ENCODE measurements around the gene ITSN2.
A peak's percentile ranks its signal among the peaks of the same experiment; 100 is the strongest.

ITSN2 gene

DNA sequence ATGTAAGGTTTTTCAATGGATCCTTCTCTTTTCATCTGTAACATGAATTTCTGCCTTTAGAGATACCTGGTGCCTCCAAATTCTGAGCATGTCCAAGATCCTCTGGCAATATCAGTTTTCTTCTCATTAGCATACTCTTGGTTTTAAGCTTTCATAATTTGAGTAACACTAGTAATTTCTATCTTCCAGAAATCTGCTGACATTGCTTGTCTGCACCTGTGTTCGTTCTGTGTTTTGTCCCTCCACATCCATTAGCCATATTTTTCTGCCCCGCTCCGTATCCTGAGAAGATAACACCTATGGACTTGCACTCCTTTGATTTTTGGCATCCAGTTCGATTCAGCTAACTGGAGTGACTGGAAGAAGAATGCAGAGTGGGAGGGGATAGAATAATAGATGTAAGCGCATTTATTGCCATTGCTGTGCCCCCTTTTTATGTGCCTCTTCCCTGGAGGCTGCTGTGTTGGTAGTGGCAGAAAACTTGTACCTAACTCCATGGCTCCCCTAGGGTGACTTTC lies 32.3 kb upstream of the ITSN2 start:
- FAIRE-seq (no peak), DNase-seq (ENCODE audit: insufficient read length) (no peak)
- no peak for TF ChIP-seq POLR2AphosphoS5 (IDR thresholded peaks at IDR 0.05; ENCODE audit: low read depth, low read length)
- TF ChIP-seq TAF1 (IDR thresholded peaks at IDR 0.05; ENCODE audit: borderline replicate concordance, low read depth, low read length), result no peak
- no peak for TF ChIP-seq POLR2A (IDR thresholded peaks at IDR 0.05; ENCODE audit: low read depth, low read length)

DNA sequence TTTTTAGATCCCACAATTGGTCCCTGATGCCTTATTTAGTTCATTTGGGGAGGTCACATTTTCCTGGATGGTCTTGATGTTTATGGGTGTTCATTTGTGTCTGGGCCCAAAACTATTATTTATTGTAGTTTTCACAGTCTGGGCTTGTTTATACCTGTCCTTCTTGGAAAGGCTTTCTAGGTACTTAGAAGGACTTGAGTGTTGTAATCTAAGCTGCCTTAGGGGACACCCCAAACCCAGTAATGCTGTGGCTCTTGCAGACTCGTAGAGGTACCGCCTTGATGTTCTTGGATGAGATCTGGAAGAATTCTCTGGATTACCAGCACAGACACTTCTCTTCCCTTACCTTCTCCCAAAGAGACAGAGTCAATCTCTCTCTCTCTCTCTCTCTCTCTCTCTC lies 25.0 kb upstream of the ITSN2 start:
- no peak for FAIRE-seq
- DNase-seq (ENCODE audit: insufficient read length), result no peak
- TF ChIP-seq TAF1 (IDR thresholded peaks at IDR 0.05; ENCODE audit: borderline replicate concordance, low read depth, low read length), result no peak
- no peak for TF ChIP-seq POLR2A (IDR thresholded peaks at IDR 0.05; ENCODE audit: low read depth, low read length)
- TF ChIP-seq POLR2AphosphoS5 (IDR thresholded peaks at IDR 0.05; ENCODE audit: low read depth, low read length), result no peak

DNA sequence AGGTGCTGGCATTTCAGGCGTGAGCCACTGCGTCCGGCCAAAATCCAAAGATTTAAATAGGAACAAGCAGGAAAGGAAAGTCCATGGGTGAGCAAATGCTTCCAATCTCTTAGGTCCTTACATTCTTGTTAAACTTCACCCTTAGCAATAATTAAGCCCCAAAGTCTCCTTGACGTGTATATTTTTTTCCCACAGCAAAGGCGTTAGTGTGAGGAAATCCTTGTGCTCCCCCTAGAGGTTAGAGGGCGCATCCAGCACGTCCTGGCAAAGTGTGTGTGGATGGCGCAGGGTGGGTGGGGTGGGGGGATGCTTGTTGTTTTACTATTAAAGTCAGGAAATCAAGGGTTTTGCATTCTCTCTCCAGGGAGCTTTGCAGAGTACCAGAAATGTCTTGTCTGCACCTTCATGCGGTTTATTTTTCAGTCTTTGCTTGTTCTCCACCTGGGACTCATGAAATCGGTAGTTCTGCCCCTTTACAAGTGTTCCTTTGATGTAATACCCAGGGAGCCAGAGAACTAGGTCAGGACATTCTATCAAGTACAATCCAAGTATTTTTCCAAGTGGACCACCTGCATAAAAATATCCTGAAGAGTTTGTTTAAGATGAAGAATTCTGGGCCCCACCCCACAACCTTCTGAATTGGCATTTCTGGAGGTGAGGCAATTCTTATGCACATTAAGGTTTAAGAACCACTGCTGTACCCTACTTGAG lies 22.2 kb upstream of the ITSN2 start:
- no peak for TF ChIP-seq POLR2A (IDR thresholded peaks at IDR 0.05; ENCODE audit: low read depth, low read length)
- no peak for TF ChIP-seq TAF1 (IDR thresholded peaks at IDR 0.05; ENCODE audit: borderline replicate concordance, low read depth, low read length)
- TF ChIP-seq POLR2AphosphoS5 (IDR thresholded peaks at IDR 0.05; ENCODE audit: low read depth, low read length), result no peak
- FAIRE-seq (peak; percentile 87), DNase-seq (ENCODE audit: insufficient read length) (peak; percentile 51)

DNA sequence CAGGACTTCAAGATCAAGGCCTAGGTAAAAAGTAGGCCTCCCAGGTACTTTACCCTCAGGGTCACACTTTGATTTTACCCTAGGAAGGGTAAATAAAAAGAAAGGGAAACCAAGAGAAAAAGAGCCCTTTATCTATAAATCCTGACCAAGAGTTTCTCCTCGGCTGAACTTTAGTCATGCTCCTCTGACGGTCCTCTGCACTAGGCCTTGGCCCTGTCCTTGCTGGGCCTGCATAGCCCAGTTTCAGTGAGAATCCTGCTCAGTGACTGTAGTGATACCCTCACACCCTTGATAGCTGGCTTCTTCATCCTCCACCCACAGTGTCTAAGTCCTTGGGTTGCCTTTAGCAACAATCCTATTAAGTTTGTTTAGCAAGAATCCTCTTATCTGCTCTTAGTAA lies 20.5 kb upstream of the ITSN2 start:
- DNase-seq (ENCODE audit: insufficient read length) (no peak), FAIRE-seq (no peak)
- no peak for TF ChIP-seq POLR2AphosphoS5 (IDR thresholded peaks at IDR 0.05; ENCODE audit: low read depth, low read length)
- TF ChIP-seq POLR2A (IDR thresholded peaks at IDR 0.05; ENCODE audit: low read depth, low read length), result no peak
- no peak for TF ChIP-seq TAF1 (IDR thresholded peaks at IDR 0.05; ENCODE audit: borderline replicate concordance, low read depth, low read length)

DNA sequence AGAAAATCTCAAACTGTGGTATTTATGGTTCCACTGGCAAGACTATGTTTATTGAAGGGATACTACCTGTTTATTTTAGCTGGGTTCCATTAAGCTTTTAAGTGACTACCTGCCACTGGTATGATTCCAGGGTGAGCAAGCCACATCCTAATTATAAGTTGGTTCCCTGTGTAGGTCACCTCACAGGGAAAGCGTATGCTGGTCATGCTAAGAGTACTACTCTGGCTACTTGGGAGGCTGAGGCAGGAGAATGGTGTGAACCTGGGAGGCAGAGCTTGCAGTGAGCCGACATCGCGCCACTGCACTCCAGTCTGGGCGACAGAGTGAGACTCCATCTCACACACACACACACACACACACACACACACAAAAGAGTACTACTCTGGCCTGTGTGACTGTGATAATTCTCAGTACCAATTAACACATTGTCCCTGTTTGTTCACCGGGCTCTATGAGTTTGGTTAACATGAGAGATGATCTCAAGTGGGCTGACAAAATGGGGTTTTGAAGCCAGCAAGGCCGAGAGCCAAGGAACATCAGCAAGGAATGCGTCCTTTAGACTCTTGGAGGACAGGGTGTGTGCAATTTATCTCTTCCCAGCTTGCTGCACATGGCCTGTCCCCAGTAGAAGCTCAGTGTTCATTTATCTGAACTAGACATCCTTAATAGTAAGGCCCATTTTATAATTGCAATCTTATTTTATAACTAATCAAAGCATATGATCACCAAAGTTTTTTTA lies 15.2 kb upstream of the ITSN2 start:
- DNase-seq (ENCODE audit: insufficient read length) (no peak), FAIRE-seq (no peak)
- TF ChIP-seq POLR2AphosphoS5 (IDR thresholded peaks at IDR 0.05; ENCODE audit: low read depth, low read length), result no peak

DNA sequence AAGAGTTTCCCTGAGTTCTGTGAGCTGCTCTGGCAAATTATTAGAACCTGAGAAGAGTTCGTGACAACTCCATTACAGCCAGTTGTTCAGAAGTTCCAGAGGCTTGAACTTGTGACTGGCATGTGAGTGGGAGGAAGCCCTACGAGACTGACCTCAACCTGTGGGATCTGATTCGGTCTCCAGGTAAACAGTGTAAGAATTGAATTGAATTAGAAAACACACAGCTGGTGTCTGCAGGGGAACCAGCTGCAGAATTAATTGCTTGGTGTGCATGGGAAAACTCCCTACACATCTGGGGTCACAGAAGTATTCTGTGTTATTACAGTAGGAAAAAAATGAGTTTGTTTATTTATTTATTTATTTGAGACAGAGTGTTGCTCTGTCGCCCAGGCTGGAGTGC lies 14.0 kb upstream of the ITSN2 start:
- no peak for TF ChIP-seq POLR2A (IDR thresholded peaks at IDR 0.05; ENCODE audit: low read depth, low read length)
- no peak for TF ChIP-seq POLR2AphosphoS5 (IDR thresholded peaks at IDR 0.05; ENCODE audit: low read depth, low read length)
- TF ChIP-seq TAF1 (IDR thresholded peaks at IDR 0.05; ENCODE audit: borderline replicate concordance, low read depth, low read length), result no peak
- no peak for DNase-seq (ENCODE audit: insufficient read length)
- FAIRE-seq, result no peak

DNA sequence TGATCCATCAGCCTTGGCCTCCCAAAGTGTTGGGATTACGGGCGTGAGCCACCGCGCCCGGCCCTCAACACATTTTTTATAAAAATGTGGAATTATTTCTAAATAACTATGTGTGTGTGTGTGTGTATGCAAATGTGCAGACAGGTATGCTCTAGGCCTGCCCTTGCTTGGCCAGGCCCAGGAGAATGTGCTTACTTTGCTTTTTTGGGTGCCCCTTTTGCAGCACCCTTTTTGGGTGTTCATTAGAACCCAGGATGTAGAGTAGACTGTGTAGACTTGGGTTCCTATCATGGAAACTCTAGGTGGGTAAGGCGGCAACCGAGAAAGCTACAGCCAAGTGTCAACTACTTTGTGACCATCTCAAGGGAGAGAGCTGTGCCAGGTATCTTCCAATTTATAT lies 11.7 kb upstream of the ITSN2 start:
- FAIRE-seq, result no peak
- no peak for TF ChIP-seq POLR2A (IDR thresholded peaks at IDR 0.05; ENCODE audit: low read depth, low read length)
- no peak for TF ChIP-seq TAF1 (IDR thresholded peaks at IDR 0.05; ENCODE audit: borderline replicate concordance, low read depth, low read length)
- no peak for TF ChIP-seq POLR2AphosphoS5 (IDR thresholded peaks at IDR 0.05; ENCODE audit: low read depth, low read length)

DNA sequence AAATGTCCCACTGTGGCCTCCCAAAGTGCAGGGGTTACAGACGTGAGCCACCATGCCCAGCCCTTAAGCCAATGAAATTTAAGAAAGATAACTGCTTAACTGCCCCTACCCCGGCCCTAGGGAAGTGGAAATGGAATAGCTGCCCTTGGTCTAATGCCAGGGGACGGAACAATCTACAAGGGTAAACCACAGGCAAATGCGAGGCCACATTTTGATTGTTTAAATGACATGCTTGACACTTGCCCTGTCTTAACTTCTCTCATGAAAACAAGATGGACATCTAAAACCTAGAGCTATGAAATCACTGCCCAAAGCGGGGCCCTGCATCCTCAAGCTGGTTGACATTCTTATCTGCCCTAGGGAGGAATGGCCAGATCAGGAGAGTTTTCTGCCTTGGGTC lies 5.5 kb upstream of the ITSN2 start:
- no peak for TF ChIP-seq TAF1 (IDR thresholded peaks at IDR 0.05; ENCODE audit: borderline replicate concordance, low read depth, low read length)
- TF ChIP-seq POLR2A (IDR thresholded peaks at IDR 0.05; ENCODE audit: low read depth, low read length), result no peak
- no peak for TF ChIP-seq POLR2AphosphoS5 (IDR thresholded peaks at IDR 0.05; ENCODE audit: low read depth, low read length)
- DNase-seq (ENCODE audit: insufficient read length) (no peak), FAIRE-seq (peak; percentile 38)

More for the DNA sequence above, 11.7 kb upstream of the ITSN2 start:
- no peak for DNase-seq (ENCODE audit: insufficient read length)

DNA sequence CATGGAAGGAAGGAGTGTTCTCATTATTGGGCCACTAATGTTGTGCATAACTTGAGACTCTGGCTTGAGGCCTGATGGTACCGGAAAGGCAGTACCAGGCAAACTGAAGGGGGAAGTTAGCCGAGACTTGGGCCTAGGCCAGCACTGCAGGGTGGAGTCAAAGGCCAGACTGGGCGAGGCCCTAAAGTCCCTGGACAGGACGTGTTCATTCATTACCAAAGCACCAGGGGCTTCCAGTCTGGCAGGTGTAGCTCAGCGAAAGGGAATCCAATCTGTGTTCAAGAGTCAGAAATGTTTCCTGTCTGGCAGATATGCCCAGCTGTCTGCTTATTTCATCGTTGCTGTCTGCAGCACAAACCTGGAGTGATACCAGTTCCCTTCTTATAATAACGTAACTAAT lies 4.7 kb upstream of the ITSN2 start:
- no peak for DNase-seq (ENCODE audit: insufficient read length)
- peak; percentile 89 for FAIRE-seq
- TF ChIP-seq TAF1 (IDR thresholded peaks at IDR 0.05; ENCODE audit: borderline replicate concordance, low read depth, low read length), result no peak
- no peak for TF ChIP-seq POLR2AphosphoS5 (IDR thresholded peaks at IDR 0.05; ENCODE audit: low read depth, low read length)
- TF ChIP-seq POLR2A (IDR thresholded peaks at IDR 0.05; ENCODE audit: low read depth, low read length), result no peak

DNA sequence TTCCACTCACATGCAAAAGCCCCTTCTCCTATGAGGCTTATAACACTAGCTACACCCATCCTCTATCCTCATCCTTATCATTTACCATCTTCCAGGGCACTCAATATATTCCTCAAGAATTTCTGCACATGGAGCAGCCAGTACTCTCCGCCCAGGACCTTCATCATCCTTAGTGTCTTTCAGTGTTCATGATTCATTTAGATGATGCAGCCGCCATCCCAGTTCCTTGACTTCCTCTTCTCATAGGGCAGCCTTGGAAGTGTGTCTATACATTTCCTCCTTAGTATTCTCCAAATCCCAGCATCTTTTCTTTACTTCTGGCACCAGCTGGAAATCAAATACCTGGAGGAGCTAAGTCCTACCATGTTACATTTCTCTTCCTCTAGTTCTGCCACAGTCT lies 3.0 kb upstream of the ITSN2 start:
- FAIRE-seq (no peak), DNase-seq (ENCODE audit: insufficient read length) (no peak)
- no peak for TF ChIP-seq TAF1 (IDR thresholded peaks at IDR 0.05; ENCODE audit: borderline replicate concordance, low read depth, low read length)
- no peak for TF ChIP-seq POLR2AphosphoS5 (IDR thresholded peaks at IDR 0.05; ENCODE audit: low read depth, low read length)
- TF ChIP-seq POLR2A (IDR thresholded peaks at IDR 0.05; ENCODE audit: low read depth, low read length), result no peak

DNA sequence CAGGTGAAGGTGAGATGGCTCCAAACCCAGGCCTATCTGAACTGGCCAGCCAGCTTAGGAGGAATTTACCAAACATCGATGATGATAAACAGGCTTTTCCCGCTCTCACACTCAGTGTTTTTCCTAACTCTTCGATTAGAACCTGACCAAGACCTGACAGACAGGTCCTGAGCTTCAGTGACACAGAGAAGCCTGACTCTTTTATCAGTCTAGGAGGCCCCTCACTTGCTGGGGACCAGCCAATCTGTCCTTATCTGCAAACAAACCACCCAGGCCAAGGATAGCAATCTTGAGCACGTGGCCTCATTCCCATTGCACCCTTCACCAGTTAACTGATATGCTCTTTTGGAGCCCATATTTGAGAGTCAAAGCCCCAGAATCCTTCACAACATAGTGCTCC lies 1.9 kb upstream of the ITSN2 start:
- DNase-seq (ENCODE audit: insufficient read length) (no peak), FAIRE-seq (no peak)
- no peak for TF ChIP-seq POLR2A (IDR thresholded peaks at IDR 0.05; ENCODE audit: low read depth, low read length)
- TF ChIP-seq TAF1 (IDR thresholded peaks at IDR 0.05; ENCODE audit: borderline replicate concordance, low read depth, low read length), result no peak
- TF ChIP-seq POLR2AphosphoS5 (IDR thresholded peaks at IDR 0.05; ENCODE audit: low read depth, low read length), result no peak

DNA sequence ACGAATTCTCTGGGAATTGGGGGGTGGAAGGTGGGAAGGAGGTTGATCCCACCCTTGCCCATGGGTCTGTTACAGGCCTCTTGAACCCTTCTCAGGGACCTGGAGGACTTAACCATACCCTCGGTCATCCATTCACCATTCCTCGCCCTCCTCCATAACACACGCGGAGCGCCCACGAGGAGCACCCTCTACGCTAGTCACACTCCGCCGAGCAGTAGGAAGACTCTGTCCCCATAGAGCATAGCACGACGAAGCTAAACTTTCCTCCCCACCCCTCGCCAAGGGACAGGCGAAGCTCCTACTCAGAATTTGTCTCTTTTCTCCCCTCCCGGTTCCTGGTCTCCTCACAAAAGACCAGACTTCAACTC lies 611 bp upstream of the ITSN2 start:
- FAIRE-seq, result no peak
- DNase-seq (ENCODE audit: insufficient read length), result no peak
- TF ChIP-seq TAF1 (IDR thresholded peaks at IDR 0.05; ENCODE audit: borderline replicate concordance, low read depth, low read length), result no peak
- TF ChIP-seq POLR2AphosphoS5 (IDR thresholded peaks at IDR 0.05; ENCODE audit: low read depth, low read length), result no peak
- TF ChIP-seq POLR2A (IDR thresholded peaks at IDR 0.05; ENCODE audit: low read depth, low read length), result no peak

Measured in GM12892 (cell line).